K562 (cell line): ENCODE data around the gene RAP1GAP2. TPM values are rescaled to one million over a fixed set of nuclear protein-coding genes. Genes with fewer than 3 reads are reported as not detected.
A peak's percentile ranks its signal among the peaks of the same experiment; 100 is the strongest.

Source experiments
- CCAR2 ChIP-seq: fragments of 200-400 bp; formaldehyde crosslinking; IDR thresholded peaks from 2 replicates; pipeline ENCODE4 v1.6.1; 2017; ENCODE audit warnings: mild to moderate bottlenecking, low read depth, low read length
- EHMT2 ChIP-seq: fragments of 450-650 bp; IDR thresholded peaks from 2 replicates; pipeline ENCODE4 v1.6.1; 2018; ENCODE audit warnings: antibody characterized with exemption
- GABPA ChIP-seq: fragments of 200-800 bp; sonication (Bioruptor generic); conservative IDR thresholded peaks from 2 replicates; pipeline ENCODE4 v1.6.1; 2016; ENCODE audit warnings: low read depth, missing genetic modification characterization, missing compliant biosample characterization
- KDM4B ChIP-seq, 2 experiments: fragments of 450-650 bp in 1 of 2; sonication (generic) in 1 of 2; IDR thresholded peaks; 2 replicates each; pipeline ENCODE4 v1.6.1; 2016 to 2017; ENCODE audit warnings: borderline replicate concordance in 2 of 2, antibody characterized with exemption in 1 of 2, low read depth in 1 of 2, mild to moderate bottlenecking in 1 of 2
- NCOA6 ChIP-seq: fragments of 450-650 bp; IDR thresholded peaks from 2 replicates; pipeline ENCODE4 v1.6.1; 2017; ENCODE audit warnings: mild to moderate bottlenecking
- RBM25 ChIP-seq: fragments of 200-400 bp; formaldehyde crosslinking; IDR thresholded peaks from 2 replicates; pipeline ENCODE4 v1.6.1; 2018; ENCODE audit warnings: low read length, low read depth, moderate library complexity; ENCODE audit not compliant: severe bottlenecking
- RBM39 ChIP-seq: fragments of 200-400 bp; formaldehyde crosslinking; optimal IDR thresholded peaks from 2 replicates; pipeline ENCODE3; 2018; ENCODE audit warnings: low read depth, low read length
- RFX5 ChIP-seq: IDR thresholded peaks from 2 replicates; pipeline ENCODE4 v1.6.1; 2011; ENCODE audit warnings: low read depth, mild to moderate bottlenecking, improper control_type of control experiment, low read length
- SIN3B ChIP-seq: fragments of 450-650 bp; IDR thresholded peaks from 2 replicates; pipeline ENCODE4 v1.6.1; 2017; ENCODE audit warnings: low read depth, mild to moderate bottlenecking, moderate library complexity
- TAF9B ChIP-seq: fragments of 450-650 bp; IDR thresholded peaks from 2 replicates; pipeline ENCODE4 v1.6.1; 2018; ENCODE audit warnings: mild to moderate bottlenecking; ENCODE audit not compliant: partially characterized antibody
- TCF7L2 ChIP-seq: fragments of 150-350 bp; IDR thresholded peaks from 2 replicates; pipeline ENCODE4 v1.6.1; 2016; ENCODE audit warnings: low read depth, mild to moderate bottlenecking, low read length, moderate library complexity
- ZNF79 ChIP-seq: fragments of 250-450 bp; sonication (Bioruptor Pico); IDR thresholded peaks from 2 replicates; pipeline ENCODE4 v1.4.0; 2020; ENCODE audit warnings: low read depth, mild to moderate bottlenecking, moderate library complexity
- polyA plus RNA-seq, 8 experiments: library from polyadenylated mRNA; depleted of rRNA in 4 of 8; stranded (reverse) in 5 of 8; unstranded in 3 of 8; fragments of >200 nt; fragmentation: Nextera tagmentation in 2 of 8; fragmentation: Illumina TruSeq in 1 of 8; extraction: Ambion mirVana in 2 of 8; extraction: Trizol in 1 of 8; gene quantifications; 2 replicates each; pipeline versions ENCODE4 v1.2.1 to v1.2.3, GENCODE V29; 2011 to 2014; ENCODE audit warnings: inconsistent platforms in 1 of 8, missing spikeins in 1 of 8
- total RNA-seq, 7 experiments: library from RNA; depleted of rRNA in 6 of 7; stranded (reverse); fragments of >200 nt in 6 of 7; fragmentation: Illumina TruSeq in 2 of 7; extraction: Trizol in 2 of 7; gene quantifications; 2 replicates each; pipeline versions ENCODE4 v1.2.1 to v1.2.3, GENCODE V29; 2011 to 2021; ENCODE audit warnings: low replicate concordance in 1 of 7
- TF ChIP-seq, protein P1 (sequence below): fragments of 450-650 bp; formaldehyde crosslinking; conservative IDR thresholded peaks from 2 replicates; pipeline ENCODE4 v1.4.0; 2022; ENCODE audit warnings: mild to moderate bottlenecking, missing genetic modification characterization
- TF ChIP-seq, protein P2 (sequence below), 2 experiments: fragments of 450-650 bp in 1 of 2; sonication (generic) in 1 of 2; formaldehyde crosslinking in 1 of 2; IDR thresholded peaks; 2 replicates each; pipeline versions ENCODE4 v1.7.1 to v1.9.0; 2016 to 2022; ENCODE audit warnings: inconsistent platforms in 1 of 2, mild to moderate bottlenecking in 1 of 2, missing genetic modification reagents in 1 of 2
- TF ChIP-seq, protein P3 (sequence below): IDR thresholded peaks from 2 replicates; pipeline ENCODE4 v1.6.1; 2011; ENCODE audit warnings: borderline replicate concordance, low read depth, mild to moderate bottlenecking, moderate library complexity, low read length; ENCODE audit not compliant: insufficient read depth, poor library complexity, severe bottlenecking

RAP1GAP2 gene
- total and polyA plus RNA-seq, 9 of the 15 experiments (the other 6 are each of a cell fraction or from before 2014, with no cell fraction given), result 0.01 to 1.3 (median 0.42) TPM; not detected in 1

DNA sequence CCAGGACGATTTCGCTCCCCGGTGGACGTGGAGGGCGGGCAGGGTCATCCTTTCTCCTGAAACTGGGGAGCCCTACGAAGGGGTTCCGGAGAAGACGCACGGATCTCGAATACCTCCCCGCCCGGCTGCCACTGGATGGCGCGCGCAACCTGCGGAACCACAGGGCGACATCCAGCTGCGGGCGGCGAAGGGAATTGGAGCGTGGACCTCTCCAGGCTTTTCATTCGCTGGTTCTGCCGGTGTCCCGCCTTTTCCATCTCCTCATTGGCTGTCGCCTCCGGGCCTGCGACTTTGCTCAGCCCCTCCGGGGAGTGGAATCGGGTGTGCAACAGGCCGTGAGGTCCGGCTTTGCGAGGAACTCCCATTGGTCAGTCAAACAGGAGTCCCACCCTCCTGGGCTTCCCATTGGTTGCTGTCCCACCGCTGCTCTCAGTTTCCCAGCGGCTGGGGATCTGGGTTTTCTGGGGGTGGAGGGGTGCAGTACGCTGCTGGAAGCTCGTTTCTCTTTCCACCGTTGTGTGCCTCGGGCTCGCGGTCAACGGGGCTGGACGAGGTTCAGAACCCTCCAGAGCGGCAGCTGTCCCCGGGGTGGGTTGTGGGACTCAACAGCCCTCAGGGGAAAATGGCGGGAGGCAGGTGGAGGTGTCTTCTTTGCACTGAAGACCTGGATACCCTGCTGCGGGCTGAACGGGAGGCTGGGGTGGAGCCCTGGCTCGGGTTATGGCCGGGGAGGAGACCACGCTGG, 252.7 kb downstream of the RAP1GAP2 start (continued):
- TF ChIP-seq, protein P1, sequence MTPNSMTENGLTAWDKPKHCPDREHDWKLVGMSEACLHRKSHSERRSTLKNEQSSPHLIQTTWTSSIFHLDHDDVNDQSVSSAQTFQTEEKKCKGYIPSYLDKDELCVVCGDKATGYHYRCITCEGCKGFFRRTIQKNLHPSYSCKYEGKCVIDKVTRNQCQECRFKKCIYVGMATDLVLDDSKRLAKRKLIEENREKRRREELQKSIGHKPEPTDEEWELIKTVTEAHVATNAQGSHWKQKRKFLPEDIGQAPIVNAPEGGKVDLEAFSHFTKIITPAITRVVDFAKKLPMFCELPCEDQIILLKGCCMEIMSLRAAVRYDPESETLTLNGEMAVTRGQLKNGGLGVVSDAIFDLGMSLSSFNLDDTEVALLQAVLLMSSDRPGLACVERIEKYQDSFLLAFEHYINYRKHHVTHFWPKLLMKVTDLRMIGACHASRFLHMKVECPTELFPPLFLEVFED (CRISPR knock-in tag), result no peak
- TF ChIP-seq, protein P2, sequence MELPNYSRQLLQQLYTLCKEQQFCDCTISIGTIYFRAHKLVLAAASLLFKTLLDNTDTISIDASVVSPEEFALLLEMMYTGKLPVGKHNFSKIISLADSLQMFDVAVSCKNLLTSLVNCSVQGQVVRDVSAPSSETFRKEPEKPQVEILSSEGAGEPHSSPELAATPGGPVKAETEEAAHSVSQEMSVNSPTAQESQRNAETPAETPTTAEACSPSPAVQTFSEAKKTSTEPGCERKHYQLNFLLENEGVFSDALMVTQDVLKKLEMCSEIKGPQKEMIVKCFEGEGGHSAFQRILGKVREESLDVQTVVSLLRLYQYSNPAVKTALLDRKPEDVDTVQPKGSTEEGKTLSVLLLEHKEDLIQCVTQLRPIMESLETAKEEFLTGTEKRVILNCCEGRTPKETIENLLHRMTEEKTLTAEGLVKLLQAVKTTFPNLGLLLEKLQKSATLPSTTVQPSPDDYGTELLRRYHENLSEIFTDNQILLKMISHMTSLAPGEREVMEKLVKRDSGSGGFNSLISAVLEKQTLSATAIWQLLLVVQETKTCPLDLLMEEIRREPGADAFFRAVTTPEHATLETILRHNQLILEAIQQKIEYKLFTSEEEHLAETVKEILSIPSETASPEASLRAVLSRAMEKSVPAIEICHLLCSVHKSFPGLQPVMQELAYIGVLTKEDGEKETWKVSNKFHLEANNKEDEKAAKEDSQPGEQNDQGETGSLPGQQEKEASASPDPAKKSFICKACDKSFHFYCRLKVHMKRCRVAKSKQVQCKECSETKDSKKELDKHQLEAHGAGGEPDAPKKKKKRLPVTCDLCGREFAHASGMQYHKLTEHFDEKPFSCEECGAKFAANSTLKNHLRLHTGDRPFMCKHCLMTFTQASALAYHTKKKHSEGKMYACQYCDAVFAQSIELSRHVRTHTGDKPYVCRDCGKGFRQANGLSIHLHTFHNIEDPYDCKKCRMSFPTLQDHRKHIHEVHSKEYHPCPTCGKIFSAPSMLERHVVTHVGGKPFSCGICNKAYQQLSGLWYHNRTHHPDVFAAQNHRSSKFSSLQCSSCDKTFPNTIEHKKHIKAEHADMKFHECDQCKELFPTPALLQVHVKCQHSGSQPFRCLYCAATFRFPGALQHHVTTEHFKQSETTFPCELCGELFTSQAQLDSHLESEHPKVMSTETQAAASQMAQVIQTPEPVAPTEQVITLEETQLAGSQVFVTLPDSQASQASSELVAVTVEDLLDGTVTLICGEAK (IDR thresholded peaks at IDR 0.05), result peak; percentile 40; the same call in 1 of the 2 replicates
- TF ChIP-seq, protein P2 (CRISPR knock-in tag; IDR thresholded peaks at IDR 0.05), result no peak
- TF ChIP-seq RBM25, result peak; percentile 14
- TF ChIP-seq KDM4B (IDR thresholded peaks at IDR 0.05; ENCODE audit: borderline replicate concordance in 2 of 2, low read depth in 1 of 2), result no peak
- TF ChIP-seq, protein P3, sequence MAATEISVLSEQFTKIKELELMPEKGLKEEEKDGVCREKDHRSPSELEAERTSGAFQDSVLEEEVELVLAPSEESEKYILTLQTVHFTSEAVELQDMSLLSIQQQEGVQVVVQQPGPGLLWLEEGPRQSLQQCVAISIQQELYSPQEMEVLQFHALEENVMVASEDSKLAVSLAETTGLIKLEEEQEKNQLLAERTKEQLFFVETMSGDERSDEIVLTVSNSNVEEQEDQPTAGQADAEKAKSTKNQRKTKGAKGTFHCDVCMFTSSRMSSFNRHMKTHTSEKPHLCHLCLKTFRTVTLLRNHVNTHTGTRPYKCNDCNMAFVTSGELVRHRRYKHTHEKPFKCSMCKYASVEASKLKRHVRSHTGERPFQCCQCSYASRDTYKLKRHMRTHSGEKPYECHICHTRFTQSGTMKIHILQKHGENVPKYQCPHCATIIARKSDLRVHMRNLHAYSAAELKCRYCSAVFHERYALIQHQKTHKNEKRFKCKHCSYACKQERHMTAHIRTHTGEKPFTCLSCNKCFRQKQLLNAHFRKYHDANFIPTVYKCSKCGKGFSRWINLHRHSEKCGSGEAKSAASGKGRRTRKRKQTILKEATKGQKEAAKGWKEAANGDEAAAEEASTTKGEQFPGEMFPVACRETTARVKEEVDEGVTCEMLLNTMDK, result no peak
- no peak for TF ChIP-seq TCF7L2
- TF ChIP-seq CCAR2, result no peak
- TF ChIP-seq ZNF79 (CRISPR knock-in tag), result no peak
- no peak for TF ChIP-seq RBM39
- TF ChIP-seq GABPA (tag), result peak; percentile 61
- TF ChIP-seq RFX5, result no peak
- TF ChIP-seq EHMT2, result no peak
- TF ChIP-seq SIN3B, result no peak
- TF ChIP-seq NCOA6, result no peak
- TF ChIP-seq TAF9B, result no peak
